Mammary epithelial cell (primary cell): Measurements from ENCODE around the gene HSPA1A.

Source experiments
- CTCF ChIP-seq, 2 donors: IDR thresholded peaks in 1 of 2; conservative IDR thresholded peaks in 1 of 2; 2 replicates each; pipeline ENCODE4 v1.5.1; 2011 to 2012; ENCODE audit warnings: inconsistent platforms in 2 of 2, low read length in 2 of 2, mild to moderate bottlenecking in 2 of 2, control low read depth in 1 of 2, low read depth in 1 of 2; ENCODE audit not compliant: insufficient read depth in 1 of 2; ENCODE audit errors: extremely low read depth in 1 of 2
- EZH2 ChIP-seq: IDR thresholded peaks from 2 replicates; pipeline ENCODE4 v1.6.1; 2012; ENCODE audit warnings: low read length, inconsistent platforms, borderline replicate concordance

- TF ChIP-seq CTCF (conservative IDR thresholded peaks at IDR 0.05 in 1 of 2, IDR thresholded peaks at IDR 0.05 in 1 of 2; ENCODE audit: extremely low read depth in 1 of 2, insufficient read depth in 1 of 2, low read depth in 1 of 2, low read length in 2 of 2) (no peak), EZH2 (no peak)
These were observed 23.3 kb upstream of the HSPA1A start for GRCh38 chr6:31792090-31792374.
